ENCODE measurements around the gene AHDC1.
A peak's percentile ranks its signal among the peaks of the same experiment; 100 is the strongest.
"Not testable (repeated sequence)": the region's sequence is repeated elsewhere in the genome, so short reads cannot be mapped to it uniquely, and the experiment has no call there.

Gene AHDC1

DNA sequence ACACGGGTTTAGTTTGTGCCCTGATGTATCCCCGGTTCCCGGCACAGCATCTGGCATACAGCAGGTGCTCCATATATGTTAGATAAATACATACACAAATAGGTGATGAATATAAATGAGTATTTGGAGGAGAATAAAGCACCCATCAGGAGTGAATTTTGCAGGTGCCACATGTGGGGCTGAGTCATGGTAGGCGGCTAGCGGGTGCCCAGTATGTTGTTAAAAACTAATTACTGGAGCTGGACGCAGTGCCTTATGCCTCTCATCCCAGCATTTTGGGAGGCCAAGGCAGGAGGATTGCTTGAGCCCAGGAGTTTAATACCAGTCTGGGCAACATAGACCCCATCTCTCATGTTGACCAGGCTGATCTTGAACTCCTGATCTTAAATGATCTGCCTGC, 97.2 kb downstream of the AHDC1 start:
- no peak for DNase-seq

DNA sequence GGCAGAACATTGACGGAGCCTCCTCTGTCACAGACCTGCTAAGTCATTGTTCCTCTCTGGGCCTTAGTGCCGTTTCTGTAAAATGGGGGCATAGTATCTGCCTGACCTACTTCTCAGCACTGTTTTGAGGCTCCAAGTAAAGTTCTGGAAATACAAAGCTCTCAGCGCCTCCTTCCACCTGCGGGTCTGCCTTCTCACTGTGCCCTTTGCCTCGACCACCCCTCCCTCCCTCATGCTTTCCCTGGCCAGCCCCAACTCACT, 98.6 kb downstream of the AHDC1 start:
- DNase-seq, result no peak

DNA sequence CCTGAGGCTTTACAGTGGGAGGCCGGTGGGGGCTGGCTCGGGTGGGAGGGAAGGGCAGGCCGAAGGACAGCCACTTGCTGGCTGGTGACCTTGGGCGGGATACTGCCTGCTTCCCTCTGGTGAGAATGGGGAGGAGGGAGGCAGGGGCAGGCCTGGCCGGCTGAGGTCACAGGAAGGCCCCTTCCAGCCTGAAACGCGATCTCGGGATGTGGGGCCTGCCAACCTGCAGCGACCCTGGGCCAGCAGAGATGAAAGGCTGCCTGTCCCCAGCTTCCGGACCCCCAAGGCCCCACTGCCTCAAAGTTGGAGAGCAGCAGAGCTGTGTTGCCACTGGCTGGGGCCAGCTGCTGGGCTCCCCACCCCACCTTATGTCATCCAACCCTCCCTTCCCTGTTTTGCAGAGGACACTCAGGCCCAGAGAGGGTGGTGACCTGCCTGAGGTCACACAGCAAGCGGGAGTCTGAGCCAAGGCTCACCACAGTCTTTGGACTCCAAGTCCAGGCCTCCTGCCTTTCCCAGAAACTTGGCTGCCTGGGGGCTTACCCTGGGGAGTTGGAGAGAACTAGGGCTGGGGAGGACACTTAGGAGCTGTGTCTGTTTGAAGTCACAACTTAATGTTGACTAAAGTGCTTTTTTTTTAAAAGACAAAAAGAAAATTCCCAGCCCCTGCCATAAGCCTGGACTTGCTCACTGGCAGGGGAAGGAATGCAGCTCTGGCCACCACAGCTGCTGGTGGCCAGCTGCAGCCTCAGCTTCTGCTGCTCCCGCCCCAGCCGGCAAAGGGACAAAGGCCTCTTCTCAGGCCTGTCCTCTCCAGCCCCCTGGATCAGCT, 99.1 kb downstream of the AHDC1 start:
- no peak for DNase-seq

DNA sequence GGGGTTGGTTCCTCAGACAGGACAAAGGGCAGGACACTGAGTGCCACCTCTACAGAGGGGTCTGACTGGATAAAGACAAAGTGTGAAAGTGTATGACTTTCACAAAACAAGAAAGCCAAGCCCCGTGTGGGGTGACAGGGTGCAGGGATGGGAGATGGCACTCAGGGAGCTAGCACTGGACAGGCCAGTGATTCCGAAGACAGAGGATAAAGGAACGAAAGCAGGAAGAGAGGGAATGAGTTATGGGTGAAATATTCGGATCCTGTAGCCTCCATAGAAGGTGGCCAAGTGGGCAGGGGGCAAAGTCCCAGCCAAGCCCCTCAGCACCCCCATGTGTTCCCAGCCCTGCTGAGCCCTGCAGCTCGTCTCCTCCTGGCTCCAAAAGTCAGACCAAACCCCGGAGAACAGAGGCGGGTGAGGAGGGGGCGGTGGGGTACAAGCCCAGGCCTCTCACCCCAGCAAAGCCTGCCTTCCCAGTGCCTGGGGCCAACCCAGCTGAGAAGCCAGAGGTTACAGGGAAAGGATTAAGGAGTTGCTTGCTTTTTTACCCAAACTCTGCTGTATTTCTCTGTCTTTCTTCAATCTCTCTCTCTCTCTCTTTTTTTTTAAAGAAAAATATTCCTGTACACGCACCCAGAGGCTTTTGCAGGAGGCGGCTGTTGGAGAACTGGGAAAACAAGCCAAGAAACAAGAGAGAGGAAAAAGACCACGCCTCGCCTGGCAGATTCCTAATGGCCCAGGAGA, 99.9 kb downstream of the AHDC1 start:
- DNase-seq, result no peak

DNA sequence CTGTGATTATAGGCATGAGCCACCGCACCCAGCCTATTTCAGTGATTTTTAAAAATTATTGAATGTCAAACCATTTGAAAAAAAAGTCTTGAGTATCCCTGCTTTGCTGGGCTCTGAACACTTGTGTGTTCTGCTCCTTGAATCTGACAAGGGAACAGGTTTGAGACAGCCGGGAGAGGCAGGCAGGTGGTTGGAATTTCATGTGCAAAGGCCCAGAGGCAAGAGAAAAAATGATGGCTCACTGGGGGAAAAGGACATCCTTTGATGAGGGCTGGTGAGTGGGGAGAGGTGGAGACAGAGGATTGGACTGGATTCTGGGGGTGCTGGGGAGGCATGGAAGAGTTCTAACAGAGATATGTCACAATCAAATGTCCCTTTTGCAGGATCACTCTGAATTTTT, 100.9 kb downstream of the AHDC1 start:
- no peak for DNase-seq

DNA sequence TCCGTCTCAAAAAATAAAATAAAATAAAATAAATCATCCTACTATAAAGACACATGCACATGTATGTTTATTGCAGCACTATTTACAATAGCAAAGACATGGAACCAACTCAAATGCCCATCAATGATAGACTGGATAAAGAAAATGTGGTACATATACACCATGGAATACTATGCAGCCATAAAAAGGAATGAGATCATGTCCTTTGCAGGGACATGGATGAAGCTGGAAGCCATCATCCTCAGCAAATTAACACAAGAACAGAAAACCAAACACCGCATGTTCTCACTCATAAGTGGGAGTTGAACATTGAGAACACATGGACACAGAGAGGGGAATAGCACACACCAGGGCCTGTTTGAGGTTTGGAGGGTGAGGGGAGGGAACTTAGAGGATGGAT, 102.8 kb downstream of the AHDC1 start:
- DNase-seq, result not testable (repeated sequence)

DNA sequence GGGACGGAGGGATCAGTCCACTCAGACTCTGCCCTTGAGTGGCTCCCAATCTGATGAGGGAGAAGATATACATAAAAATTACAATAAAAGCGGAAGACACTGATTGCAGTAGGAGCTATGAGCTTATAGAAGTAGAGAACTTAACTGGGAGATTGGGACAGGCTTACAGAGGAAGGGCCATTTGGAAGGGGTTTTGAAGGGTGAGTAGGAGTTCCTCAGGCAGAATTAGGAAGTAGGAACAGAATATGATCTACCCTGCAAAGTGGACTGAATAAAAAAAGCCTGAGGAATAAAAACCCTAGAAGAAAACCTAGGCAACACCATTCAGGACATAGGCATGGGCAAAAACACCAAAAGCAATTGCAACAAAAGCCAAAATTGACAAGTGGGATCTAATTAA, 104.8 kb downstream of the AHDC1 start:
- no peak for DNase-seq

DNA sequence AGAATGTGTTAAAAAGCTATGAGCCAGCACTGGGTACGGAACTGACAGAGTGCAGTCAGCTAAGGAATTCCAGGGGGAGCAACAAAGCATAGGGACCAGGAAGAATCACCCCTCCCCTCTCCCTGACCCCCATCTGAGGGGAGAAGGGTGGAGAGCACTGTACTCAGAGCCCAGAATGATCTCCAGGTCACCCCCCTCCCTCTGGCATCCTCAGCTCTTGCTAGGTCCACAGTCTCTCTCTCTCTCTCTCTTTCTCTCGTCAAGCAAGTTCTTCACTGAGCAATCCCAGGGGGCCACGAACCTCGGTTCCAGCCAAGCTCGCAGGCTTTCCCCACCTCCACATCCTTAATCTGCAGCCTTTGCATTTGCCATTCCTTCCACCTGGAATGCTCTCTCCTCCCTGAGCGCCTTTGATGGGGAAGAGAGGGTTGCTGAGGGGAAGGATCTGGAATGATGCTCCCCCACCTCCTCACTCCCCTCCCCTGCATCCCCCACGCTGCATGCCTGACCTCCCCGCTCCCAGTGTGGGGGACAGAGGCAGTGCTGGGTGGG, 107.3 kb downstream of the AHDC1 start:
- no peak for DNase-seq

DNA sequence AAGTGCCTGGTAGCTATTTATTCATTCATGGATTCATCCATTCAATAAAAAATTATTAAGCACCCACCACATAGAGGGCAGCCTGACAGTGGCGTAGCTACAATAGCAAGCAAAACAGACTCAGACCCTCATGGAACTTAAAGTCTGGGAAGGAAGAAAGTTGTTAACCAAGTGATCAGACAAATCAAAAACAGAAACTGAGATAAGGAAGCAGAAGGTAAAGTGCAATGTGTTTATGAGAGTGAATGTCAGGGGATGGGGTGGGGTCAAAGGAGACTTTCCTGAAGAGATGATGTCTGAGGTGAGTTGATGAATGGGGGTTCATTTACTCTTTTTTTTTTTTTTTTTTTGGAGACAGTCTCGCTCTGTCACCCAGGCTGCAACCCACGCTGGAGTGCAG, 111.1 kb downstream of the AHDC1 start:
- DNase-seq, result no peak

DNA sequence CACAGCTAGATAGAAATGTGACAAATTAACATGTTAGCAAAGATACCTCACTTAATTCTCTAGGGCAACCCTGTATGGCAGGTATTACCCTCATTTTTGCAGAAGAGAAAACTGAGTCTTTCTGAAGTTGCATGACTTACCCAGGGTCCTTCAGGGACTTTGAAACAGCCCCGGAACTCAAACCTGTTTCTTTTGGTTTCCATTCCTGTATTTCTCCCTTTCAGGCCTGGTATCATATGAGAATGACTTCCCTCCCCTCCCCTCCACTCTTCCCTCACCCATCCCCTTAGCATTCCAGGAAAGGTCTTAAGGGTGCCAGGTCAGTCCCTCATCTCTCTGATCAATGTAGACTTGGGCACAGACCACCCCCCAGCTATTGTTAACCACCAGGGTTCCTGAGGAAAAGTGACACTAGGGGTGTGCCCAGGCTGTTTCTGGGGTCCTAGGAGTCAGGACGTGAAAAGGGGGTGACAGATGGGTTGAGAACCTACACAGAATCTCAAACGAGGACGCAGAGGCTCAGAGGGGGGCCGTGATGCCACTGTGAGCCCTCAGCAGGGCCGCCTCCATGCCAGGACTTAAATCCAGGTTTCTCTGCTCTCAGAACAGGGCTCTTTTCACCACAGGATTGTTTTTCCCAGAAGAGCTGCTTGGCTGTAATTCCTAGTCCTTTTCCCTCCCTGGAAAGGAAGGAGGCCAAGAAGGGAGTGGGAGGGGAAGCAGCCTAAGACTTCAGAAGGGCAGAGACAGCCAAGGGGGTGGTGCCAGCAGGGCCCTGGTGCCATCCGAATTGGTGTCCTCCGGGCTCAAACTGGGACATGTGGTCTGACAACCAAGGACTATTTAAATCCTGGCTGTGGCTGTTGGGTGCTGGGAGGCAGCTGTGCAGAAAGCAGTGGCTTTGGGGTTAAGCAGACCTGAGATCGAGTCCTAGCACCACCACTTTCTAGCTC, 111.9 kb downstream of the AHDC1 start:
- DNase-seq, result peak; percentile 29 to 42

DNA sequence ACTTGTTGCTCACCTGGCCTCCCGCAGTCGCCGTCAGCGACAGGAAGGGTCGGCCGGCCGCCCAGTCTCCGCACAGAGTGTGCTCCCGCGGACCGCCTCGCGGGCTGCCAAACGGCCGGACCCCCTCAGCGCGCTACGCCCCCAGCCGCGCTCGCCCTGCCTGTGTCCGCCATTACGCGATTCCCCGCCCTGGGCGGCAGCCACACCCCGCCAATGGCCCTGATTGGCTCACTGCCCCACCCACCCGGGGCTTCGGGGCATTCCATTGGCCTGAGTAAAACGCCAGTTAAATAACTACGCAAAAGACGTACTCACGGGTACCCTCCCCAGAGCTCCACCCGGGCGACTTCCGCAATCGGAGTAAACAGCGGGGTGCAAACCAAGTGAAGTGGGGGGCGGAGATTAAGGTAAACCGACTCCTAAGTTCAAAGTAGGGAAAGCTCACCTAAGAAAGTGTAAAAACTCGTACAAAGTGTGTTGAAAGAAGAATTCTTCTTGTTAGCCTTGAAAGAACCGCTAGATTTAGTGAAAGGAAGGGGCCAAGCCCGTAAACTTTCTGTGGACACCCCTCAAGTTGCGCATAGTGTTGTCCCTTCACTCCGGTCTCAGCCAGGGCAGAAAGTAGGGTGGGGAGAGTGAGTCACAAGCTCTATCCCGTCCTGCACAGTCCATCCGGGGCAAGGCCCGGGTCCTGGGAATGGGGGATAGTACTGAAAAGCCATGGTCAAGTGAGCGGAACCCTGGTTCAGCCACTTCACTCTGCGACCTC, 113.8 kb downstream of the AHDC1 start, which contains the start of gene WASF2:
Gene WASF2, minus strand, starts transcription at position 195 of the 769 bp plus-strand sequence. CDS start 61,277 bp downstream, outside the sequence.
- DNase-seq, result peak; percentile 98 to 99

DNA sequence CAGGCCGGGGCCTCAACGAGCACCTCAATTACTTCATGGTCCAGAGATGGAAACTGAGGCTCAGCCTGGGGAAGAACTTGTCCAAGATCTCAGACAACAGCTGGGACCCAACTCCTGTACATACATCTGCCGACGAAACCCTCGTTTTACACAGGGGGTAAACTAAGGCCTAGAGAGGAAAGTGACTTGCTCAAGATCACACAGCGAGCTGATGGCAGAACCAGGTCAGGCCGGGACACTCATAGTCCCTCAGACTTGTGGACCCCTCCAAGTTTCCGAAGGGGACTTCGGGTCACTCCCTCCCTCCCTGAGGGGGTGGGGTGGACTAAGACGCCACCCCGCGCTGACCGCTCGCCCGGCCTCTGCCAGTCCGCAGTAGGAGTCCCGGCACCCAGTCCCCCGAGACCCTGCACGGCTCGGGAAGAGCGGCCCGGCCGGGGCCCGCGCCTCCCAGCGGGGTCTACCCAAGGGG, 114.4 kb downstream of the AHDC1 start:
- peak in 1 of 2 donors; percentile 41 for DNase-seq

DNA sequence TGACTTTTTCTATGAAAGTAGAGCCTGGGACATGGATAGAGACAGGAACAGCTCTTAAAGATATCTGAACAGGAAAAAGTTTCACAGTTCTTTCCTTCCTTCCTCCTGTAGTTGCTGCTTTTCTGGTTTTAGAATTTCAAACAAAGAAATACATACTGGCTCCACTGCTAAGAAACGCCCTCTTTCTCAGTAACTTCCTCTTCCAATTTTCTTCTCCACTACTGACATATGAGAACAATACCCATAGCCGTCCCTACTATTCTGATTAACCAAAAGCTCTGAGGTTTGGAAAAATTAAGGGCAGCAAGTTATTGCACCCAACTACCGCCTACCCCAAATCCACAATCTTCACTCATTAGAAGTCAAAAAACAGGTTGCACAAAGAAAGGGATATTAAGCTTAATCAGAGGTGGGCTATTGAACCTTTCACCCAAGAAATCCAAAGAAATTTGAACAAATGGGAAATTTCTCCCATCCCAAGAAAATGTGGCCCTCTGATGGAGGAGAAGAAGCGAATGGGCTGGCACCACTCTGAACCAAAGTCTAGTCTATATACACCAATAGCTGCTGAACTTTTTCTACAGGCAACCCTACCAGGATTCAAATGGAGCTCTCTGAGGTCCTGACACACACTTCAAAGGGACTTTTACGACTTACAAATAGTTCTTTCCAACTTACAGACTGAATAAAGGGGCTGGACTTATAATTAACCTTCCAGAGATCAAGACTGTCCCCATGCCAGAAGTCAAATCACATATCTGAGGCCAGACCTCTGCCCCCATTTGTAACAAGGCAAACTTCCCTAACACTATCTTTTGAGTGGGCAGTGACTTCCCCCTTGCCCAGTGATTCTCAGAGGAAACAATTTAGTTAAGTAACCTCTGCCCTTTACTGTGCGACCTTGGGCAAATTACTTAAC, 115.7 kb downstream of the AHDC1 start:
- peak; percentile 89 to 91 for DNase-seq

DNA sequence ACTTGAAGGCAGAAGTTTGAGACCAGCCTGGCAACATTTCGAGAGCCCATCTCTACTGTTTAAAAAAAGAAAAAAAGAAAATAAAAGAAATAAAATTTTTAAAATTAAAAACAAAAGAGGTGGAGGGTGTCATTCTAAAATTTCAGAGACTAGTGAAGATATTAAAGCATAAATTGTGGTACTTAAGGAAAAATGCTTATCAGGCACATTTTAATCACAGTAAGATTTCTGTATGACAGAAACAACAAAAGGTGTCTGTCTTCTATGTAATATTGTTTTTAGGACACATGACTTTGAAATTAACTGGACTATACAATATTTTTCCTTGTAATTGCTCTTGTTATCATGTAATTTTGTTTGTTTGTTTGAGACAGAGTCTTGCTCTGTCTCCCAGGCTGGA, 118.6 kb downstream of the AHDC1 start:
- no peak for DNase-seq
